ENCODE results near the gene DNAJC16.
"Not testable (repeated sequence)": the region's sequence is repeated elsewhere in the genome, so short reads cannot be mapped to it uniquely, and the experiment has no call there.

DNAJC16 gene

DNA sequence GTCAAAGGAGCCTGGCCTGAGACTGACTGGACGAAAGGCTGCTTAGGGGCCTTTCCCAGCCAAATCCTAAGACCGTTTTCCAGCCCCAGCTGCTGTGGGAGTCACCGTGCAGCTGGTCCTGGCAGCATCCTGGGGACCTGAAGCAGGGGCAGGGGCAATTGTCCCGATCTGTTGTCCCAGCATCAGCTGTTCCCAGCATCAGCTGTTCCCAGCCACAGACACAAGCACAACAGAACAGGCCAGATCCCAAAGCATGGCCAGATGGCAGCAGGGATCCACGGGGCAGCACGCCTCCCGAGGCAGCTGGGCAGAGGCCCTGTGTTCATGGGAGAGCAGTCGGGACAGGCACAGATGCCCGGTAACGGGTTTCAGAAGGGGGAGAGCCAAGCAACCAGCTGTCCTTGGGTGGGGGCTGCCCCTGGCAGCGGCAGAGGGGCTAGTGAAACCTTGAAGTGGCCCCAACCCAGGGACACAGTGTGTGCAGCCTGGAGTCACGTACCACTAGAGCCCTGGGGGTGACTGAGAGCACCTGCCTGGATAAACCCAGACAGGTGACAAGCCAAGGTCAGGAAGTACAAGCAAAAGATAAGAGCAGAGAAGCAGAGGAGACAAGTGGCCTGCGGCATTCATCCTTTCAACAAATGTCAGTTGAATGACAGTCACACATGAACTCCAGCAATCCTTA lies 37.5 kb upstream of the DNAJC16 start:
- DNase-seq (ENCODE audit: insufficient read length) (no peak), FAIRE-seq (no peak)
- TF ChIP-seq TAF1 (IDR thresholded peaks at IDR 0.05; ENCODE audit: borderline replicate concordance, low read depth, low read length) (no peak), POLR2AphosphoS5 (IDR thresholded peaks at IDR 0.05; ENCODE audit: low read depth, low read length) (no peak), POLR2A (IDR thresholded peaks at IDR 0.05; ENCODE audit: low read depth, low read length) (no peak)

GRCh38 chr1:15491010-15491409 lies 35.6 kb upstream of the DNAJC16 start:
- DNase-seq (ENCODE audit: insufficient read length); FAIRE-seq: not testable (repeated sequence)

GRCh38 chr1:15492596-15492995 lies 34.1 kb upstream of the DNAJC16 start:
- DNase-seq (ENCODE audit: insufficient read length) (no peak), FAIRE-seq (no peak)

DNA sequence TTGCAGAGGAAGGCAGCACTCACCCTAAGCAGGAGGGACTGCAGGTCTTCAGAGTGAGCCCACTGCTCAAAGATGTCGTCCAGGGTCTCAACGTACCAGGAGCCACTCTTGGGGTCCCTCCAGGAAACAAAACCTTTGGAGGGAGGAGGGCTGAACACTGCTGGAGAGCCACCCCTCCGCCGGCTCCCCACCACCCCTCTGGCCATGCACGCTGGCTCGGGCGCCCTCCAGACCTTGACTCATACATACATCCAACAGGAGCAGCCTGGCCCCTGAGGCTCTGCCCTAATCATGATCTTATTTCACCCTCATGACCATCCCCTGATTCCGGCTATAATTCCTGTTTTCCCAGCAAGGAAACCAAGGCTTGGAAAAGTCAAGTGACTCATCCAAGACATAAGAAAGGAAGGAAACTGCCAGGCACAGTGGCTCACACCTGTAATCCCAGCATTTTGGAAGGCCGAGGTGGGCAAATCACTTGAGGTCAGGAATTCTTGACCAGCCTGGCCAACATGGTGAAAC lies 32.7 kb upstream of the DNAJC16 start:
- FAIRE-seq (no peak), DNase-seq (ENCODE audit: insufficient read length) (no peak)
- no peak for TF ChIP-seq POLR2AphosphoS5 (IDR thresholded peaks at IDR 0.05; ENCODE audit: low read depth, low read length)
- no peak for TF ChIP-seq TAF1 (IDR thresholded peaks at IDR 0.05; ENCODE audit: borderline replicate concordance, low read depth, low read length)
- TF ChIP-seq POLR2A (IDR thresholded peaks at IDR 0.05; ENCODE audit: low read depth, low read length), result no peak

More at GRCh38 chr1:15492596-15492995, 34.1 kb upstream of the DNAJC16 start:
- TF ChIP-seq POLR2A (IDR thresholded peaks at IDR 0.05; ENCODE audit: low read depth, low read length) (no peak), POLR2AphosphoS5 (IDR thresholded peaks at IDR 0.05; ENCODE audit: low read depth, low read length) (no peak), TAF1 (IDR thresholded peaks at IDR 0.05; ENCODE audit: borderline replicate concordance, low read depth, low read length) (no peak)

DNA sequence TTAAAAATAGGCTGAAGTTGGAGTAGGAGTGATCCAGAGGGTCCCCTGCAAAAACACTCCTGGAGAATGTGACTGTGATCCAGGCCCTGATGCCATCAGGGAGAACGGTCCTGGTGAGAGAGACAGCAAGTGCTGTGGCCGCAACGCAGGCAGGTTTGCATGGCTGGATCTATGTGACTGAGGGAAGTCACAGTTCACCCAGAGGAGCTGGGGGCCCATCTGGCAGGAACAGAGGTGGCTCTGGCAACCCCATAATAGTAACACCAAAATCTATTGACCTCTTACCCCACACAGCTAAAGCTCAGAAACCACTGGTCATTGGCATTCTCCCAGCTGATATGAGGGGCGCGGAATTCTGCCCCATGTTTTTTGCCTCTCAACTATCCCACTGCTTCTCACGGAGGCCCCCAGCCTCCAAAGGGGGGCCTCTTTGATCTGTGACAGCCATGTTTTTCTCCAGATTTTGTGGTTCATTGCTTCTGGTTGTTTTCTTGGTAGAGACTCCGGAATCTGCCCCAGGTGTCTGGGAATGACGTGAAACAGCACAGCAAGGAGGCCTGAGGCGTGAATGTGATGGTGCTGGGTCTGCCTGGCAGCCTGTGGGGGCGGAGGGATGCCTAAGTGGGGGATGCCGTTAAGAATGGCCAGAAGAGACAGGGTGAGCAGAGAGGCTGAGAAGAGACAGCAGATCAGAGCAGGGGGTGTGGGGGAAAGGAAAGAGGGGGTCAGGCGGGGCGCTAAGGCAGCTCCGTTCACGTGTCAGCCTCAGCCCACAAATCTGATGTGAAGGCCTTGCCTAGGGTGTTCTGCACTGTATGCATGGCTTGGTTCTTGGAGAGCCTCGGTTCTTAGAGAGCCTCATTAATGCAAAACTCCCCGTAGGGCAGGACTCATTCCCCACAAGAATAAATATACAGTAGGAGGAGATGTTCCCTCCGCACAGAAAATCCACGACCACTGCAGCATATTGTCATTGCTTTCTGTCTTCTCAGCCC lies 26.2 kb upstream of the DNAJC16 start:
- TF ChIP-seq TAF1 (IDR thresholded peaks at IDR 0.05; ENCODE audit: borderline replicate concordance, low read depth, low read length) (no peak), POLR2AphosphoS5 (IDR thresholded peaks at IDR 0.05; ENCODE audit: low read depth, low read length) (no peak), POLR2A (IDR thresholded peaks at IDR 0.05; ENCODE audit: low read depth, low read length) (no peak)
- FAIRE-seq (no peak), DNase-seq (ENCODE audit: insufficient read length) (no peak)

- DNase-seq (ENCODE audit: insufficient read length), result peak; percentile 62
- no peak for FAIRE-seq
- TF ChIP-seq POLR2A (IDR thresholded peaks at IDR 0.05; ENCODE audit: low read depth, low read length) (no peak), TAF1 (IDR thresholded peaks at IDR 0.05; ENCODE audit: borderline replicate concordance, low read depth, low read length) (no peak), POLR2AphosphoS5 (IDR thresholded peaks at IDR 0.05; ENCODE audit: low read depth, low read length) (no peak)
Measured at GRCh38 chr1:15501208-15502032, 25.2 kb upstream of the DNAJC16 start.

- TF ChIP-seq POLR2AphosphoS5 (IDR thresholded peaks at IDR 0.05; ENCODE audit: low read depth, low read length), result no peak
- TF ChIP-seq POLR2A (IDR thresholded peaks at IDR 0.05; ENCODE audit: low read depth, low read length), result no peak
- TF ChIP-seq TAF1 (IDR thresholded peaks at IDR 0.05; ENCODE audit: borderline replicate concordance, low read depth, low read length), result no peak
- DNase-seq (ENCODE audit: insufficient read length) (no peak), FAIRE-seq (no peak)
Measured at GRCh38 chr1:15504436-15504835, 22.2 kb upstream of the DNAJC16 start.

DNA sequence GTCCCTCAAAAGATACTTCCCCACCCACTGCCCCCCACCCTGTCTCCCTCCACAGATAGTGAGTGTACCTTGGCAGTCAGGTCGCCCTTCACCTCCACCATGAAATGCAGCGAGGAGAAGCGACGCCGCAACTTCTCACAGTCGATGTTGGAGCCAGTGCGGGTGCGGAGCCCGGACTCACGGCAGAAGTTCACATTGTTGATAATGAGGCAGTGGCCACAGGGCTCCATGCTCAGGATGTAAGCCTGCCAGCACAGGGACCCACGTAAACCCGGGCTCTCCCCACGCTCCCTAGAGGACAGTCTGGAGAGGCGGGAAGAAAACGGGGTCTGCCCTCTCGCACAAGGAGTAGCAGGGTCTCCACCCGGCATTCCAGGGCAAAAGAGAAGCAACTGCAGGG lies 19.8 kb upstream of the DNAJC16 start:
- TF ChIP-seq TAF1 (IDR thresholded peaks at IDR 0.05; ENCODE audit: borderline replicate concordance, low read depth, low read length) (no peak), POLR2A (IDR thresholded peaks at IDR 0.05; ENCODE audit: low read depth, low read length) (no peak), POLR2AphosphoS5 (IDR thresholded peaks at IDR 0.05; ENCODE audit: low read depth, low read length) (no peak)
- no peak for FAIRE-seq
- no peak for DNase-seq (ENCODE audit: insufficient read length)

- FAIRE-seq (no peak), DNase-seq (ENCODE audit: insufficient read length) (no peak)
- TF ChIP-seq POLR2AphosphoS5 (IDR thresholded peaks at IDR 0.05; ENCODE audit: low read depth, low read length), result no peak
- TF ChIP-seq TAF1 (IDR thresholded peaks at IDR 0.05; ENCODE audit: borderline replicate concordance, low read depth, low read length), result no peak
- no peak for TF ChIP-seq POLR2A (IDR thresholded peaks at IDR 0.05; ENCODE audit: low read depth, low read length)
Measured at GRCh38 chr1:15507278-15507677, 19.4 kb upstream of the DNAJC16 start.

DNA sequence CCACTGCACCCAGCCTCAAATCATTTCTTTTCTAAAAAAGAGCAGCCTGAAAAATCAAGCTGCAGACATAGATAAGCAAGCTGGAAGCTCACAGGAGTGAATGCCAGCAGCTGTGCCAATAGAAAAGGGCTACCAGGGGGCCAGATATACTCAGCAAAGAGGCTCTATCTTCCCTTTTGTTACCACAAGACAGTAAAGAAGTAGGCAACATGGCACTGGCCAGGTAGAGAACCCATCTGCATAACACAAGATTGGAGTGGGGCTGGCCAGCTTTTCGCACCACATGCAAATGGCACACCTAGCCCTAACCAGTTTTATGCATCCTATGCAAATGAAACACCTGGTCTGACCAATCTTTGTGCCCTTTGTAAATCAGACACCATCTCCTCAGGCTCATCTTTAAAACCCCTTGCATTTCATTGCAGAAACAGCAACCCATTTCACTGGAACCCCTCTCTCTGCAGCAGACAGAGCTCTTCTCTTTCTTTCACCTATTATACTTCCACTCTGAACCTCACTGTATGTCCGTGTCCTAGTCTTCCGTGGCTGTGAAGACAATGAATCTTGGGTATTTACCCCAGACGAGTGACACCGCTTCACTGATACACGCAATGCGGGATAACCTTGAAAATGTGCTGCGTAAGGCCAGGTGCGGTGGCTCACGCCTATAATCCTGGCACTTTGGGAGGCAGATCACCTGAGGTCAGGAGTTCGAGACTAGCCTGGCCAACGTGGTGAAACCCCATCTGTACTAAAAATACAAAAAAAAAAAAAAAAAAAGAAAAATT lies 17.8 kb upstream of the DNAJC16 start:
- TF ChIP-seq POLR2A (IDR thresholded peaks at IDR 0.05; ENCODE audit: low read depth, low read length) (no peak), POLR2AphosphoS5 (IDR thresholded peaks at IDR 0.05; ENCODE audit: low read depth, low read length) (no peak), TAF1 (IDR thresholded peaks at IDR 0.05; ENCODE audit: borderline replicate concordance, low read depth, low read length) (no peak)
- FAIRE-seq (peak; percentile 9), DNase-seq (ENCODE audit: insufficient read length) (no peak)

Data from GM12892 (cell line).